SH-SY5Y (cell line): ENCODE measurements around the gene DHRS9.

Experiments used
- GATA2 ChIP-seq: IDR thresholded peaks from 2 replicates; pipeline ENCODE4 v1.6.1; 2011; ENCODE audit warnings: mild to moderate bottlenecking, low read depth, low read length
- GATA3 ChIP-seq: IDR thresholded peaks from 2 replicates; pipeline ENCODE4 v1.6.1; 2011; ENCODE audit warnings: low read depth, mild to moderate bottlenecking, low read length, moderate library complexity

GRCh38 chr2:169093535-169093934, 24.2 kb downstream of the DHRS9 start:
- TF ChIP-seq GATA2, result no peak
- no peak for TF ChIP-seq GATA3
